ENCODE data around the gene RAB31.

DNA sequence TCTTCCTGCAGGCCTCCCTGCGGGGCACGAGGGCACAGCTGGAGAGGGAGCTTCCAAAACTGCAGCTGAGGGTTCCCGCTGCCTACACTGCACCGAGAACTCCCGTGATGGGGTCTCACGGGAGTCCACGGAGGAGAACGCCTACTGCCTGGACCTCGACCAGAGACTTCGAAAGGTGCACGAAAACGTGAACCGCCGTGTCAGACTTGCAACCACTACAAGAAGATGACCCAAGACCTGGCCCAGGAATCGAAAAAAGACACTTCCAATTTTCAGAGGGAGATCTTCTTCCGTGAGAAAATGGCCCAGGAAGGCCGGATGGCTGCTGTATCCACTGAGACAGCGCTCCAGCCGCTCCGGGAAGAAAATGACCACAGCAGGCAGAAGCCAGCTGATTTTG is 124.8 kb downstream of the RAB31 start:
- TF ChIP-seq, protein P1, sequence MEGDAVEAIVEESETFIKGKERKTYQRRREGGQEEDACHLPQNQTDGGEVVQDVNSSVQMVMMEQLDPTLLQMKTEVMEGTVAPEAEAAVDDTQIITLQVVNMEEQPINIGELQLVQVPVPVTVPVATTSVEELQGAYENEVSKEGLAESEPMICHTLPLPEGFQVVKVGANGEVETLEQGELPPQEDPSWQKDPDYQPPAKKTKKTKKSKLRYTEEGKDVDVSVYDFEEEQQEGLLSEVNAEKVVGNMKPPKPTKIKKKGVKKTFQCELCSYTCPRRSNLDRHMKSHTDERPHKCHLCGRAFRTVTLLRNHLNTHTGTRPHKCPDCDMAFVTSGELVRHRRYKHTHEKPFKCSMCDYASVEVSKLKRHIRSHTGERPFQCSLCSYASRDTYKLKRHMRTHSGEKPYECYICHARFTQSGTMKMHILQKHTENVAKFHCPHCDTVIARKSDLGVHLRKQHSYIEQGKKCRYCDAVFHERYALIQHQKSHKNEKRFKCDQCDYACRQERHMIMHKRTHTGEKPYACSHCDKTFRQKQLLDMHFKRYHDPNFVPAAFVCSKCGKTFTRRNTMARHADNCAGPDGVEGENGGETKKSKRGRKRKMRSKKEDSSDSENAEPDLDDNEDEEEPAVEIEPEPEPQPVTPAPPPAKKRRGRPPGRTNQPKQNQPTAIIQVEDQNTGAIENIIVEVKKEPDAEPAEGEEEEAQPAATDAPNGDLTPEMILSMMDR (IDR thresholded peaks at IDR 0.05), result no peak
- no peak for TF ChIP-seq SIN3A (IDR thresholded peaks at IDR 0.05; ENCODE audit: borderline replicate concordance, insufficient read depth, low read depth, low read length)
- no peak for TF ChIP-seq POLR2AphosphoS5 (IDR thresholded peaks at IDR 0.05; ENCODE audit: low read depth, low read length)
- TF ChIP-seq TCF7L2 (IDR thresholded peaks at IDR 0.05; ENCODE audit: low read depth, low read length), result no peak
- no peak for TF ChIP-seq REST (IDR thresholded peaks at IDR 0.05; ENCODE audit: insufficient read depth in 1 of 2, low read depth in 2 of 2, low read length in 1 of 2)
